ENCODE measurements around the gene TRIOBP. TPM values are rescaled to one million over a fixed set of nuclear protein-coding genes. Genes with fewer than 3 reads are reported as not detected.

The TRIOBP gene
- total and polyA plus RNA-seq, 2 donors (not counting 3 experiments of a cell fraction or from before 2014, with no cell fraction given), result 60.6 to 104 TPM

GRCh38 chr22:37684803-37685615 is 11.8 kb upstream of the TRIOBP start:
- Histone ChIP-seq H3K79me2 (ENCODE audit: control insufficient read depth, insufficient read depth, low read length) (peaks cover 16% of the 10 kb centered on the region), H3K4me1 (ENCODE audit: control insufficient read depth, extremely low read depth, insufficient read depth, low read length) (peaks cover 5% of the 10 kb centered on the region), H3K27ac (ENCODE audit: insufficient read depth, low read depth, low read length) (no peak overlapping the region), H3K4me2 (ENCODE audit: insufficient read depth, low read length) (no peak overlapping the region), H3K27me3 (ENCODE audit: control insufficient read depth in 2 of 2, insufficient read depth in 2 of 2, low read length in 2 of 2) (no peaks in the 10 kb centered on the region), H3K9me3 (replicated peaks; ENCODE audit: control insufficient read depth, insufficient read depth, low read length) (no peaks in the 10 kb centered on the region), H3K36me3 (ENCODE audit: control insufficient read depth in 2 of 2, extremely low read depth in 1 of 2, insufficient read depth in 2 of 2, low read length in 2 of 2) (peaks cover 5 to 9% of the 10 kb centered on the region in 2 experiments), H2AFZ (ENCODE audit: low read depth, low read length) (no peak overlapping the region), H3K4me3 (replicated peaks in 1 of 3; ENCODE audit: insufficient read depth in 1 of 3, low read depth in 1 of 3, low read length in 3 of 3) (no peak overlapping the region), H3K9ac (replicated peaks; ENCODE audit: extremely low read depth, insufficient read depth, low read length) (no peak overlapping the region), H4K20me1 (replicated peaks; ENCODE audit: control insufficient read depth, extremely low read depth, insufficient read depth, low read length) (no peaks in the 10 kb centered on the region), H3K9me1 (replicated peaks; ENCODE audit: control insufficient read depth, extremely low read depth, insufficient read depth, low read length) (no peaks in the 10 kb centered on the region)
- BruUV-seq (replicated peaks), result no TSS peak
- dilution Hi-C loops (cut with MboI; ENCODE audit: extremely low pct_ligation_motif_present, low sequenced_read_pairs) (no loop called here), intact Hi-C loops (cut with micrococcal nuclease) (no loop called here)
- CTCF ChIA-PET, result interaction anchor here (8.4 to 8.7 kb wide), 2 partner anchors 24 to 42 kb away, joined by 220 to 307 read pairs; partner anchors contain the start of gene PDXP
- DNase-seq (ENCODE audit: low read depth, low spot score), result no peak
- POLR2A ChIA-PET, result no interaction called here
- no peak for TF ChIP-seq JUN (IDR thresholded peaks at IDR 0.05; ENCODE audit: borderline replicate concordance, insufficient read depth, insufficient read length, low read depth)
- no peak for TF ChIP-seq POLR2AphosphoS5 (IDR thresholded peaks at IDR 0.05; ENCODE audit: insufficient read depth, low read depth, low read length)
- TF ChIP-seq MYC (IDR thresholded peaks at IDR 0.05; ENCODE audit: low read depth, low read length), result no peak
- FAIRE-seq, result no peak

- Histone ChIP-seq H4K20me1 (replicated peaks; ENCODE audit: control insufficient read depth, extremely low read depth, insufficient read depth, low read length) (no peaks in the 10 kb centered on the region), H2AFZ (ENCODE audit: low read depth, low read length) (peak within 1 kb of the TSS; percentile 98), H3K9ac (replicated peaks; ENCODE audit: extremely low read depth, insufficient read depth, low read length) (peak within 1 kb of the TSS; percentile 92), H3K4me2 (ENCODE audit: insufficient read depth, low read length) (peak within 1 kb of the TSS; percentile 56), H3K27ac (ENCODE audit: insufficient read depth, low read depth, low read length) (peak within 1 kb of the TSS; percentile 74), H3K9me1 (replicated peaks; ENCODE audit: control insufficient read depth, extremely low read depth, insufficient read depth, low read length) (no peaks in the 10 kb centered on the region), H3K4me1 (ENCODE audit: control insufficient read depth, extremely low read depth, insufficient read depth, low read length) (peaks cover 5% of the 10 kb centered on the region), H3K4me3 (replicated peaks in 1 of 3; ENCODE audit: insufficient read depth in 1 of 3, low read depth in 1 of 3, low read length in 3 of 3) (peak within 1 kb of the TSS; percentile 44 to 99 (median 82)), H3K9me3 (replicated peaks; ENCODE audit: control insufficient read depth, insufficient read depth, low read length) (no peaks in the 10 kb centered on the region), H3K79me2 (ENCODE audit: control insufficient read depth, insufficient read depth, low read length) (peaks cover 16% of the 10 kb centered on the region), H3K27me3 (ENCODE audit: control insufficient read depth in 2 of 2, insufficient read depth in 2 of 2, low read length in 2 of 2) (no peaks in the 10 kb centered on the region), H3K36me3 (ENCODE audit: control insufficient read depth in 2 of 2, extremely low read depth in 1 of 2, insufficient read depth in 2 of 2, low read length in 2 of 2) (peaks cover 5 to 19% of the 10 kb centered on the region in 2 experiments)
- FAIRE-seq (peak; percentile 97), DNase-seq (ENCODE audit: low read depth, low spot score) (peak; percentile 92)
- peak; percentile 93 for TF ChIP-seq POLR2AphosphoS5 (IDR thresholded peaks at IDR 0.05; ENCODE audit: insufficient read depth, low read depth, low read length)
- peak; percentile 90 for TF ChIP-seq POLR2A (IDR thresholded peaks at IDR 0.05; ENCODE audit: low read depth, low read length)
- TF ChIP-seq JUN (IDR thresholded peaks at IDR 0.05; ENCODE audit: borderline replicate concordance, insufficient read depth, insufficient read length, low read depth), result no peak
- intact Hi-C loops (cut with micrococcal nuclease), result loop anchor here (1.0 kb wide), 3 partner anchors 9 to 78 kb away; partner anchors contain the start of gene GGA1
- ChIA-PET POLR2A (interaction anchor here (0.8 to 1.4 kb wide), 2 partner anchors 11 to 28 kb away, joined by 4 to 7 read pairs; partner anchors contain the start of genes LGALS1 and PDXP), CTCF (interaction anchor here (0.6 to 8.7 kb wide), 9 partner anchors 9 to 140 kb away, joined by 3 to 307 read pairs (median 4); partner anchors contain the start of gene PDXP)
- dilution Hi-C loops (cut with MboI; ENCODE audit: extremely low pct_ligation_motif_present, low sequenced_read_pairs), result no loop called here
- TSS peak; percentile 88 for BruUV-seq (replicated peaks)
Observed at GRCh38 chr22:37686002-37686982, 10.6 kb upstream of the TRIOBP start, which contains the start of gene NOL12. TSS of gene NOL12 (plus strand) at chr22:37686343. CDS start at chr22:37686393, 50 bp downstream.

Measured in endothelial cell of umbilical vein (primary cell).